HL-60/S4 (cell line): ENCODE data around the gene OR11H7.
"Not testable (repeated sequence)": the region's sequence is repeated elsewhere in the genome, so short reads cannot be mapped to it uniquely, and the experiment has no call there.

Experiments
- in situ Hi-C: fragments of 300-500 bp; cut with MboI; formaldehyde crosslinking; loops from 2 replicates; pipeline ENCODE4 v1.14.3; 2022; ENCODE audit warnings: low sequenced_read_pairs

The OR11H7 gene

DNA sequence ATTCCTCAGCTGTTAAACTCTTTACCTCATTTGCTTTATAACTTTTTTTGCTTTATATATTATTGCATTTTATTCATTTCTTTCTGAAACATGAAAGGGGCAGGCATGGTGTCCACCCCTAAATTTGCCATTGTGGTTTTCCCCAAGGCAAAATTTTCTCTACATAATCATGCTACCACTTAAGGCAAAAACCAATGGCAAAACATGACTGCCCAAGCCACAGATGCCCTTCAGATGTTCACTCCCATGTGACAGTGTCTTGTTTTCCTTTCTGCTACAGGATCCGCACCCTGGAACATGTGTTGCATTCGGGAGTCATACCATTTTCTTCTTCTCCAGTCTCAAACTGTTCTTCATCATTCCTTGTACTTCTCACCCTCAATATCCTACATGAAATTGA lies 48.6 kb downstream of the OR11H7 start:
- in situ Hi-C loops = no loop called here

DNA sequence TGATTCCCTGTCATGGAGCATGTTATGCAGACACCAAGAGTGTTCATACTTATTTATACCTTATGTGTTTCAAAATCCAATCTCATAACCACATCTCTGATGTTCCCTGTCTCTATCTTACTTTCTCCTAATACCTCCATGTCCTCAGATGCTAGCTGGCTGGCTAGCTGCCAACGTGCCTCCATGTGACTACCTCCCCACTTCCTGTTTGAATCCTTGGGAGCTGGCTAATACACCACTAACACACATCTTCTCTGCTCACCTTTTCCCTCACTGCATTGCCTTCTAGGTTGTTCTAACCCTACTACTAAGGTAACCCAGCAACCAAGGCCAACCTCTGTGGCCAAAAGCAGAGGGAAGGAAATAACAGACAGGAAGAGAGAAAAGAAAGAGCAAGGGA lies 49.6 kb downstream of the OR11H7 start:
- in situ Hi-C loops = no loop called here

DNA sequence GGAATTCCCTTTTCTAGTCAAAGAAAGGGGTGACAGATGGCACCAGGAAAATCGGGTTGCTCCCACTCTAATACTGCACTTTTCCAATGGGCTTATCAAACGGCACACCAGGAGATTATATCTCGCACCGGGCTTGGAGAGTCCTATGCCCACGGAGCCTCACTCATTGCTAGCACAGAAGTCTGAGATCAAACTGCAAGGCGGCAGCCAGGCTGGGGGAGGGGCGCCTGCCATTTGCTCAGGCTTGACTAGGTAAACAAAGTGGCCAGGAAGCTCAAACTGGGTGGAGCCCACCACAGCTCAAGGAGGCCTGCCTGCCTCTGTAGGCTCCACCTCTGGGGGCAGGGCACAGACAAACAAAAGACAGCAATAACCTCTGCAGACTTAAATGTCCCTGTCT lies 51.5 kb downstream of the OR11H7 start:
- in situ Hi-C loops = not testable (repeated sequence)
